ENCODE data around the gene SHISAL2A. TPM values are rescaled to one million over a fixed set of nuclear protein-coding genes. Genes with fewer than 3 reads are reported as not detected.

The SHISAL2A gene
- polyA plus RNA-seq, 1 donor: 0.58 TPM

GRCh38 chr1:52635321-52636089, 2.5 kb downstream of the SHISAL2A start:
- Histone ChIP-seq H3K4me1 (ENCODE audit: control insufficient read depth, insufficient read depth, low read length) (peaks cover 14% of the 10 kb centered on the region), H3K36me3 (ENCODE audit: control insufficient read depth, insufficient read depth, low read length) (no peaks in the 10 kb centered on the region), H3K9me3 (ENCODE audit: control insufficient read depth, low read depth, low read length) (no peaks in the 10 kb centered on the region), H3K27me3 (ENCODE audit: control insufficient read depth, insufficient read depth, low read length) (peaks cover 27% of the 10 kb centered on the region), H3K4me3 (ENCODE audit: low read length) (no peak overlapping the region), H3K27ac (ENCODE audit: low read length) (no peak overlapping the region)
- WGBS (ENCODE audit: insufficient coverage, low lambda C conversion rate): 40% methylated on average over 1 of the region's 4 CpGs
- DNase-seq: no peak

GRCh38 chr1:52636721-52637695, 4.0 kb downstream of the SHISAL2A start:
- Histone ChIP-seq H3K27ac (ENCODE audit: low read length) (no peak overlapping the region), H3K4me3 (ENCODE audit: low read length) (no peak overlapping the region), H3K9me3 (ENCODE audit: control insufficient read depth, low read depth, low read length) (no peaks in the 10 kb centered on the region), H3K27me3 (ENCODE audit: control insufficient read depth, insufficient read depth, low read length) (peaks cover 24% of the 10 kb centered on the region), H3K36me3 (ENCODE audit: control insufficient read depth, insufficient read depth, low read length) (no peaks in the 10 kb centered on the region), H3K4me1 (ENCODE audit: control insufficient read depth, insufficient read depth, low read length) (peaks cover 7% of the 10 kb centered on the region)
- no peak for DNase-seq
- WGBS (ENCODE audit: insufficient coverage, low lambda C conversion rate): 74% methylated on average over 3 of the region's 11 CpGs

GRCh38 chr1:52637946-52638345, 5.0 kb downstream of the SHISAL2A start:
- no peaks in the 10 kb centered on the region for H3K9me3 ChIP-seq (ENCODE audit: control insufficient read depth, low read depth, low read length)
- WGBS (ENCODE audit: insufficient coverage, low lambda C conversion rate): no CpG with 5 or more reads among the region's 4 CpGs
- no peak for DNase-seq
- H3K36me3 ChIP-seq (ENCODE audit: control insufficient read depth, insufficient read depth, low read length): no peaks in the 10 kb centered on the region
- H3K27me3 ChIP-seq (ENCODE audit: control insufficient read depth, insufficient read depth, low read length): peaks cover 16% of the 10 kb centered on the region
- H3K4me3 ChIP-seq (ENCODE audit: low read length): no peak overlapping the region
- H3K27ac ChIP-seq (ENCODE audit: low read length): no peak overlapping the region
- no peaks in the 10 kb centered on the region for H3K4me1 ChIP-seq (ENCODE audit: control insufficient read depth, insufficient read depth, low read length)

GRCh38 chr1:52640697-52641096, 7.7 kb downstream of the SHISAL2A start:
- Histone ChIP-seq H3K4me1 (ENCODE audit: control insufficient read depth, insufficient read depth, low read length) (no peaks in the 10 kb centered on the region), H3K4me3 (ENCODE audit: low read length) (no peak overlapping the region), H3K9me3 (ENCODE audit: control insufficient read depth, low read depth, low read length) (no peaks in the 10 kb centered on the region), H3K27me3 (ENCODE audit: control insufficient read depth, insufficient read depth, low read length) (no peaks in the 10 kb centered on the region), H3K36me3 (ENCODE audit: control insufficient read depth, insufficient read depth, low read length) (no peaks in the 10 kb centered on the region), H3K27ac (ENCODE audit: low read length) (no peak overlapping the region)
- no CpG with 5 or more reads among the region's 6 CpGs for WGBS (ENCODE audit: insufficient coverage, low lambda C conversion rate)
- no peak for DNase-seq

- DNase-seq: no peak
- no peaks in the 10 kb centered on the region for H3K36me3 ChIP-seq (ENCODE audit: control insufficient read depth, insufficient read depth, low read length)
- H3K27ac ChIP-seq (ENCODE audit: low read length): no peak overlapping the region
- no peaks in the 10 kb centered on the region for H3K4me1 ChIP-seq (ENCODE audit: control insufficient read depth, insufficient read depth, low read length)
- H3K27me3 ChIP-seq (ENCODE audit: control insufficient read depth, insufficient read depth, low read length): no peaks in the 10 kb centered on the region
- no peak overlapping the region for H3K4me3 ChIP-seq (ENCODE audit: low read length)
- H3K9me3 ChIP-seq (ENCODE audit: control insufficient read depth, low read depth, low read length): no peaks in the 10 kb centered on the region
- no CpG with 5 or more reads among the region's 4 CpGs for WGBS (ENCODE audit: insufficient coverage, low lambda C conversion rate)
These were observed 8.3 kb downstream of the SHISAL2A start for GRCh38 chr1:52641307-52641706.

- no CpG with 5 or more reads among the region's 6 CpGs for WGBS (ENCODE audit: insufficient coverage, low lambda C conversion rate)
- Histone ChIP-seq H3K4me1 (ENCODE audit: control insufficient read depth, insufficient read depth, low read length) (peaks cover 4% of the 10 kb centered on the region), H3K27me3 (ENCODE audit: control insufficient read depth, insufficient read depth, low read length) (no peaks in the 10 kb centered on the region), H3K36me3 (ENCODE audit: control insufficient read depth, insufficient read depth, low read length) (no peaks in the 10 kb centered on the region), H3K9me3 (ENCODE audit: control insufficient read depth, low read depth, low read length) (no peaks in the 10 kb centered on the region), H3K27ac (ENCODE audit: low read length) (no peak overlapping the region), H3K4me3 (ENCODE audit: low read length) (no peak overlapping the region)
- no peak for DNase-seq
These were observed 12.3 kb downstream of the SHISAL2A start for GRCh38 chr1:52645261-52645660.

GRCh38 chr1:52651904-52652303, 18.9 kb downstream of the SHISAL2A start:
- Histone ChIP-seq H3K27me3 (ENCODE audit: control insufficient read depth, insufficient read depth, low read length) (no peaks in the 10 kb centered on the region), H3K9me3 (ENCODE audit: control insufficient read depth, low read depth, low read length) (no peaks in the 10 kb centered on the region), H3K4me1 (ENCODE audit: control insufficient read depth, insufficient read depth, low read length) (peaks cover 17% of the 10 kb centered on the region), H3K4me3 (ENCODE audit: low read length) (no peak overlapping the region), H3K27ac (ENCODE audit: low read length) (peak overlapping the region; percentile 47), H3K36me3 (ENCODE audit: control insufficient read depth, insufficient read depth, low read length) (no peaks in the 10 kb centered on the region)
- peak; percentile 92 to 96 for DNase-seq
- WGBS (ENCODE audit: insufficient coverage, low lambda C conversion rate): no CpG with 5 or more reads among the region's 1 CpG

- Histone ChIP-seq H3K36me3 (ENCODE audit: control insufficient read depth, insufficient read depth, low read length) (no peaks in the 10 kb centered on the region), H3K27me3 (ENCODE audit: control insufficient read depth, insufficient read depth, low read length) (no peaks in the 10 kb centered on the region), H3K4me3 (ENCODE audit: low read length) (no peak overlapping the region), H3K9me3 (ENCODE audit: control insufficient read depth, low read depth, low read length) (no peaks in the 10 kb centered on the region), H3K27ac (ENCODE audit: low read length) (no peak overlapping the region), H3K4me1 (ENCODE audit: control insufficient read depth, insufficient read depth, low read length) (peaks cover 17% of the 10 kb centered on the region)
- no peak for DNase-seq
- WGBS (ENCODE audit: insufficient coverage, low lambda C conversion rate): 80% methylated on average over 1 of the region's 5 CpGs
These were observed 20.4 kb downstream of the SHISAL2A start for GRCh38 chr1:52653207-52653849.

- H3K4me3 ChIP-seq (ENCODE audit: low read length): no peak overlapping the region
- DNase-seq: no peak
- no peaks in the 10 kb centered on the region for H3K27me3 ChIP-seq (ENCODE audit: control insufficient read depth, insufficient read depth, low read length)
- H3K4me1 ChIP-seq (ENCODE audit: control insufficient read depth, insufficient read depth, low read length): peaks cover 17% of the 10 kb centered on the region
- H3K36me3 ChIP-seq (ENCODE audit: control insufficient read depth, insufficient read depth, low read length): no peaks in the 10 kb centered on the region
- no peaks in the 10 kb centered on the region for H3K9me3 ChIP-seq (ENCODE audit: control insufficient read depth, low read depth, low read length)
- no peak overlapping the region for H3K27ac ChIP-seq (ENCODE audit: low read length)
These were observed 21.1 kb downstream of the SHISAL2A start for GRCh38 chr1:52654063-52654462.

GRCh38 chr1:52657702-52658101, 24.7 kb downstream of the SHISAL2A start:
- no CpG with 5 or more reads among the region's 3 CpGs for WGBS (ENCODE audit: insufficient coverage, low lambda C conversion rate)
- no peak for DNase-seq
- no peaks in the 10 kb centered on the region for H3K9me3 ChIP-seq (ENCODE audit: control insufficient read depth, low read depth, low read length)

More at GRCh38 chr1:52657702-52658101, 24.7 kb downstream of the SHISAL2A start:
- no peak overlapping the region for H3K27ac ChIP-seq (ENCODE audit: low read length)
- H3K4me1 ChIP-seq (ENCODE audit: control insufficient read depth, insufficient read depth, low read length): peaks cover 5% of the 10 kb centered on the region
- H3K4me3 ChIP-seq (ENCODE audit: low read length): no peak overlapping the region
- H3K27me3 ChIP-seq (ENCODE audit: control insufficient read depth, insufficient read depth, low read length): no peaks in the 10 kb centered on the region
- H3K36me3 ChIP-seq (ENCODE audit: control insufficient read depth, insufficient read depth, low read length): no peaks in the 10 kb centered on the region
